Measurements from ENCODE around the gene NCDN. TPM values are rescaled to one million over a fixed set of nuclear protein-coding genes. Genes with fewer than 3 reads are reported as not detected.

The NCDN gene
- total and polyA plus RNA-seq, 7 donors = 3.6 to 26.3 (median 14.0) TPM

DNA sequence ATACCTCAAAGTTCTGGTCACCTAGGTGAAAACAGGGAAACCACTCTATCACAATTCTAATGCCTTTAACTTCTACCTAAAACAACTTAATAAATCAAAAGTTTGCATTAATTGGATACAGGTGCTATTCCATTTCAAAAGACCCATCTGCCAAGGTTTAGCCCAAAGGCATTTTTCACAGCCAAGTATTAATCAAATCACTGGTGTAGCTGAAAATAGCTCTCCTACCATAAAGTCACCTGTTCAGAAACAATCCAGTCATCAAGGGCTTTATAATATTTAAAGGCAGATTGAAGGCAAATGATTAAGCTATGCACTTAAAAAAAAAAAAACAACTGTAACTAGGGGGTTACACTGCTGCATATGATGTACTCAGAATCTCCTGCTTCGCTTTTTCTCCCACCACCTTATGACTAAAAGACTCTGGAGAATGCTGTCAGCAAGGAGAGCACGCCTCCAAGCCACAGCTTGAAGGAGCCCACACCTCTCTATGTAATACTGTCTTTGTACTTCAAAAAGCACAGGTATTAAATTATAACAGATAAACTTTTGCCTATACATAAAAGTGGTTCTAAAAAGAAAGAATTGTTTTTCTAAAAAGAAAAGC is 20.9 kb upstream of the NCDN start:
- H3K9me3 ChIP-seq = no peaks in the 10 kb centered on the region
- TF ChIP-seq, protein P1, sequence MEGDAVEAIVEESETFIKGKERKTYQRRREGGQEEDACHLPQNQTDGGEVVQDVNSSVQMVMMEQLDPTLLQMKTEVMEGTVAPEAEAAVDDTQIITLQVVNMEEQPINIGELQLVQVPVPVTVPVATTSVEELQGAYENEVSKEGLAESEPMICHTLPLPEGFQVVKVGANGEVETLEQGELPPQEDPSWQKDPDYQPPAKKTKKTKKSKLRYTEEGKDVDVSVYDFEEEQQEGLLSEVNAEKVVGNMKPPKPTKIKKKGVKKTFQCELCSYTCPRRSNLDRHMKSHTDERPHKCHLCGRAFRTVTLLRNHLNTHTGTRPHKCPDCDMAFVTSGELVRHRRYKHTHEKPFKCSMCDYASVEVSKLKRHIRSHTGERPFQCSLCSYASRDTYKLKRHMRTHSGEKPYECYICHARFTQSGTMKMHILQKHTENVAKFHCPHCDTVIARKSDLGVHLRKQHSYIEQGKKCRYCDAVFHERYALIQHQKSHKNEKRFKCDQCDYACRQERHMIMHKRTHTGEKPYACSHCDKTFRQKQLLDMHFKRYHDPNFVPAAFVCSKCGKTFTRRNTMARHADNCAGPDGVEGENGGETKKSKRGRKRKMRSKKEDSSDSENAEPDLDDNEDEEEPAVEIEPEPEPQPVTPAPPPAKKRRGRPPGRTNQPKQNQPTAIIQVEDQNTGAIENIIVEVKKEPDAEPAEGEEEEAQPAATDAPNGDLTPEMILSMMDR (IDR thresholded peaks at IDR 0.05) = no peak
- TF ChIP-seq POLR2AphosphoS5 (IDR thresholded peaks at IDR 0.05) = no peak
- no peak for TF ChIP-seq POLR2A (IDR thresholded peaks at IDR 0.05)
- no peak for TF ChIP-seq EP300 (IDR thresholded peaks at IDR 0.05)
- H3K4me3 ChIP-seq = no peak overlapping the region
- H3K4me1 ChIP-seq = peaks cover 0 to 68% (median 51%) of the 10 kb centered on the region in 4 donors
- 83 to 95% methylated on average over 2 of the region's 2 CpGs for WGBS, 2 donors
- H3K36me3 ChIP-seq = no peaks in the 10 kb centered on the region
- DNase-seq = no peak
- intact Hi-C loops (cut with DNase I) = no loop called here
- no peaks in the 10 kb centered on the region for H3K27me3 ChIP-seq
- H3K27ac ChIP-seq = no peak overlapping the region

DNA sequence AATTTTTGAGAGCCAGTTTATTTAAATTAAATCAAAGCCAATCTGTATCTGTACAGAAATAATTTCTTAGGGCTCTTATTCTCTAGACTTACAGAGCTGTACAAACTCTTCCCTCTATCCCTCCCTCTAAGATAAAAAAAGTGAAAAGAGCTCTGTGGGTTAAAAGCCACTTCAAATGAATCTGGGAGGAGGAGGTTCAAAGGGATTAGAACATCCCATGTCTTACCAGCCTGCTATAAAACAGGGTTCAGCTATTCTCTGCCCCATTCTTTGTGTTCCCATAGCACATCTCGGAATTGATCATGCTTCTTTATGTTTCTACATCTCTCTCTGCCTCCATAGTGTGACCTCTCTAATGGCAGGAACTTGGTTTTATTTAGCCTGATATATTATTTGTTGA is 19.8 kb upstream of the NCDN start:
- TF ChIP-seq, protein P1 (IDR thresholded peaks at IDR 0.05) = no peak
- TF ChIP-seq EP300 (IDR thresholded peaks at IDR 0.05) (no peak), POLR2AphosphoS5 (IDR thresholded peaks at IDR 0.05) (no peak), POLR2A (IDR thresholded peaks at IDR 0.05) (no peak)
- Histone ChIP-seq H3K27me3 (no peaks in the 10 kb centered on the region), H3K4me3 (no peak overlapping the region), H3K36me3 (no peaks in the 10 kb centered on the region), H3K4me1 (peaks cover 0 to 64% (median 47%) of the 10 kb centered on the region in 4 donors), H3K27ac (peak overlapping the region in 1 of 4 donors; percentile 63), H3K9me3 (no peaks in the 10 kb centered on the region)
- intact Hi-C loops (cut with DNase I) = no loop called here
- DNase-seq = no peak
- 83 to 94% methylated on average over 1 of the region's 1 CpG for WGBS, 2 donors

DNA sequence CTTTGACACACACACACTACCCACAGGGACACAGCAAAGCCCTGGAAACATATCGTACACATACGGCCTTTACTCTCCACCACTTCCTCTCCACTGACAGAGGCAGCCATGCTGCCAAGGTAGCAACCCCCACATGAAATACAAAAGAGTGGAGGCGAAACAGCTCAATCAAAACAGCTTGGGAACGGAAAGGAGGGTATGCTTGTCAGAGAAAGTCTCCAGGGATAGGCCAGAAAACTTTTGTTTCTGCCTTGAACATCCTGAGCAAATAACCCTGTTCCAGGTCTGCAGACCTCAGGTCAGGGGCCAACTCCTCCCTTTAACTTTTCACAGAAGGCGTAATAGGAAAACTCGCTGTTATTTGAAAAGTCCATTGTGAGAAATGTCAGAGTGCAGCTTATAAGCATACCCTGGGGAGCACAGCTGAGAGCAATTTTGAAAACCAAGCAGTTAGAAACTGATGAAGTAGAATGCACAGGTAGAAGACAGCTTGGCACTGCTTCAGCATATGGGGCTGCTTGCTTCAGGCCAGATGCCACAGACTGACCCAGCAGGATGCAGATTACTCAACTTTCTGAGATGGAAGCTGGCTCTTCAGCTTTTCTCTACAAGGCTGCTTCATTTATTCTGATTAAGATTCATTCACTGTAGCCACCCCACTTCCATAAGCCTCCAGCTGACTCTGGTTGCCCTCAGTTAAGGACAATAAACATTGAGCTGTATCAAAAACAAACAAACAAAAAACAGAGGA is 18.4 kb upstream of the NCDN start:
- no peak overlapping the region for H3K4me3 ChIP-seq
- DNase-seq = no peak
- no peaks in the 10 kb centered on the region for H3K36me3 ChIP-seq
- intact Hi-C loops (cut with DNase I) = no loop called here
- H3K27ac ChIP-seq = peak overlapping the region; percentile 23 to 66 (median 54)
- TF ChIP-seq EP300 (IDR thresholded peaks at IDR 0.05) (no peak), POLR2AphosphoS5 (IDR thresholded peaks at IDR 0.05) (no peak), POLR2A (IDR thresholded peaks at IDR 0.05) (no peak)
- TF ChIP-seq, protein P1 (IDR thresholded peaks at IDR 0.05) = no peak
- no peaks in the 10 kb centered on the region for H3K27me3 ChIP-seq
- no peaks in the 10 kb centered on the region for H3K9me3 ChIP-seq
- peaks cover 0 to 51% (median 40%) of the 10 kb centered on the region in 4 donors for H3K4me1 ChIP-seq
- WGBS, 2 donors = 58 to 90% methylated on average over 6 of the region's 6 CpGs

DNA sequence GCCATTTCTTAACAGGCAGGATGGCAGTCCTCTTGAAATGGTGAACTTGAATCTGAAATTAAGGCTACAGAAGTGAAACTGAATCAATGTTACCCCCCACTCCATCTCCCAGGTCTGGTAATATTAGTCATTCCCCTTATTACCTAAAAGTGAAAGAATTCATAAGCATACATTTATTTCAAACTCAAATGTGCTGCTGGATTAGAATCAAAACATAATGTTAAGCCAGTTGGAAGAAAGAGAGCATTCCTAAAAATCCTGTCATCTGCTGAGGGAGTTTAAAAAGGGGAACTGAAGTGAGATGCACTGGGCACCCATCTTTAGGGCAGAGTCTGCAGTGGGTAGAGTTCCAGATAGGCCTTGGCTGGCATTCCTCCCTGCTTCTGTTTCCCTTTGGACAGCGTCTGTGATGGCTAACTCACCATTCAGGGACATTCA is 17.8 kb upstream of the NCDN start:
- H3K4me1 ChIP-seq = peaks cover 0 to 57% (median 43%) of the 10 kb centered on the region in 4 donors
- DNase-seq = no peak
- H3K36me3 ChIP-seq = no peaks in the 10 kb centered on the region
- TF ChIP-seq POLR2AphosphoS5 (IDR thresholded peaks at IDR 0.05) (no peak), EP300 (IDR thresholded peaks at IDR 0.05) (no peak), POLR2A (IDR thresholded peaks at IDR 0.05) (no peak)
- TF ChIP-seq, protein P1 (IDR thresholded peaks at IDR 0.05) = no peak
- H3K27me3 ChIP-seq = no peaks in the 10 kb centered on the region
- no peaks in the 10 kb centered on the region for H3K9me3 ChIP-seq
- peak overlapping the region; percentile 23 to 66 (median 54) for H3K27ac ChIP-seq
- WGBS, 2 donors = 31 to 73% methylated on average over 1 of the region's 1 CpG
- intact Hi-C loops (cut with DNase I) = no loop called here
- no peak overlapping the region for H3K4me3 ChIP-seq

All from sigmoid colon (tissue), 7 donors.